ENCODE data around the gene TP53BP1. TPM values are rescaled to one million over a fixed set of nuclear protein-coding genes. Genes with fewer than 3 reads are reported as not detected.

TP53BP1 gene
- total RNA-seq, 1 donor from 2014 or later = 41.0 TPM

GRCh38 chr15:43527016-43527801 lies 34.3 kb upstream of the TP53BP1 start:
- no peak overlapping the region for H3K4me3 ChIP-seq
- ATAC-seq (no peak), DNase-seq (no peak)
- no peaks in the 10 kb centered on the region for H3K9me3 ChIP-seq
- intact Hi-C loops (cut with DNase I) = no loop called here
- no peaks in the 10 kb centered on the region for H3K4me1 ChIP-seq
- no peak overlapping the region for H3K27ac ChIP-seq
- no peak for TF ChIP-seq CTCF (IDR thresholded peaks at IDR 0.05)
- H3K27me3 ChIP-seq (ENCODE audit: low read depth) = no peaks in the 10 kb centered on the region
- no peaks in the 10 kb centered on the region for H3K36me3 ChIP-seq

- DNase-seq (no peak), ATAC-seq (no peak)
- Histone ChIP-seq H3K4me3 (no peak overlapping the region), H3K27me3 (ENCODE audit: low read depth) (no peaks in the 10 kb centered on the region), H3K9me3 (no peaks in the 10 kb centered on the region), H3K27ac (no peak overlapping the region), H3K36me3 (no peaks in the 10 kb centered on the region), H3K4me1 (no peaks in the 10 kb centered on the region)
- intact Hi-C loops (cut with DNase I) = no loop called here
- TF ChIP-seq CTCF (IDR thresholded peaks at IDR 0.05) = no peak
Observed at GRCh38 chr15:43526261-43526930, 33.4 kb upstream of the TP53BP1 start.

- H3K4me1 ChIP-seq = no peaks in the 10 kb centered on the region
- TF ChIP-seq CTCF (IDR thresholded peaks at IDR 0.05) = no peak
- no peaks in the 10 kb centered on the region for H3K9me3 ChIP-seq
- ATAC-seq (no peak), DNase-seq (no peak)
- no peaks in the 10 kb centered on the region for H3K27me3 ChIP-seq (ENCODE audit: low read depth)
- no peak overlapping the region for H3K4me3 ChIP-seq
- no peak overlapping the region for H3K27ac ChIP-seq
- no peaks in the 10 kb centered on the region for H3K36me3 ChIP-seq
- intact Hi-C loops (cut with DNase I) = no loop called here
Observed at GRCh38 chr15:43525131-43525530, 32.2 kb upstream of the TP53BP1 start.

GRCh38 chr15:43524254-43524845 lies 31.4 kb upstream of the TP53BP1 start:
- no peak overlapping the region for H3K4me3 ChIP-seq
- no peak overlapping the region for H3K27ac ChIP-seq
- no peaks in the 10 kb centered on the region for H3K36me3 ChIP-seq
- H3K9me3 ChIP-seq = no peaks in the 10 kb centered on the region
- DNase-seq = no peak
- TF ChIP-seq CTCF (IDR thresholded peaks at IDR 0.05) = no peak
- no peak for ATAC-seq
- H3K4me1 ChIP-seq = no peaks in the 10 kb centered on the region
- intact Hi-C loops (cut with DNase I) = no loop called here
- no peaks in the 10 kb centered on the region for H3K27me3 ChIP-seq (ENCODE audit: low read depth)

GRCh38 chr15:43523646-43524045 lies 30.7 kb upstream of the TP53BP1 start:
- peaks cover 3% of the 10 kb centered on the region for H3K4me1 ChIP-seq
- ATAC-seq (no peak), DNase-seq (no peak)
- intact Hi-C loops (cut with DNase I) = no loop called here
- H3K9me3 ChIP-seq = no peaks in the 10 kb centered on the region
- no peaks in the 10 kb centered on the region for H3K27me3 ChIP-seq (ENCODE audit: low read depth)
- H3K36me3 ChIP-seq = no peaks in the 10 kb centered on the region
- no peak overlapping the region for H3K27ac ChIP-seq
- H3K4me3 ChIP-seq = no peak overlapping the region
- no peak for TF ChIP-seq CTCF (IDR thresholded peaks at IDR 0.05)
